ENCODE measurements around the gene ADAM17. TPM values are rescaled to one million over a fixed set of nuclear protein-coding genes. Genes with fewer than 3 reads are reported as not detected.

ADAM17 gene
- total and polyA plus RNA-seq, 10 of the 15 experiments (the other 5 are each of a cell fraction or from before 2014, with no cell fraction given): 2.3 to 18.5 (median 13.4) TPM

- DNase-seq (ENCODE audit: low read depth, low spot score): no peak
- in situ Hi-C loops (cut with MboI) (no loop called here), intact Hi-C loops (cut with micrococcal nuclease; ENCODE audit: unreplicated experiment) (no loop called here)
- WGBS (ENCODE audit: insufficient coverage, insufficient replicate concordance, low lambda C conversion rate, missing lambda C conversion rate): 94% methylated on average over 2 of the region's 2 CpGs
- Histone ChIP-seq H3K79me2 (ENCODE audit: control insufficient read depth, insufficient read depth, low read length) (peaks cover 5% of the 10 kb centered on the region), H3K36me3 (ENCODE audit: control insufficient read depth in 2 of 2, insufficient read depth in 2 of 2, low read length in 1 of 2) (peaks cover 0 to 3% of the 10 kb centered on the region in 2 experiments; a peak in 3 of 4 replicates), H3K9ac (ENCODE audit: control insufficient read depth, insufficient read depth, low read length) (no peak overlapping the region), H4K20me1 (ENCODE audit: control insufficient read depth, insufficient read depth) (no peaks in the 10 kb centered on the region), H3K9me3 (replicated peaks; ENCODE audit: control insufficient read depth, insufficient read depth, low read length) (no peaks in the 10 kb centered on the region), H3K4me2 (ENCODE audit: control insufficient read depth, insufficient read depth) (no peak overlapping the region), H3K4me1 (ENCODE audit: control insufficient read depth, insufficient read depth, low read length) (peaks cover 5% of the 10 kb centered on the region; the same call in 1 of the 2 replicates), H3K27me3 (replicated peaks in 1 of 2; ENCODE audit: control insufficient read depth in 2 of 2, insufficient read depth in 2 of 2, low read length in 1 of 2) (no peaks in the 10 kb centered on the region), H3K4me3 (no peak overlapping the region), H2AFZ (ENCODE audit: control insufficient read depth, low read depth, low read length) (no peak overlapping the region), H3K27ac (ENCODE audit: control insufficient read depth, insufficient read depth) (no peak overlapping the region)
- ChIA-PET POLR2A (interaction anchor here (0.9 to 1.1 kb wide), 2 partner anchors 11 to 87 kb away, joined by 3 to 4 read pairs; no protein-coding TSS in a partner anchor), RAD21 (ENCODE audit: unreplicated experiment) (interaction anchor here (0.9 kb wide), 1 partner anchor 18 kb away, joined by 3 read pairs; no protein-coding TSS in a partner anchor), SMC1A (ENCODE audit: uncharacterized antibody, unreplicated experiment) (interaction anchor here (0.7 to 1.2 kb wide), 2 partner anchors 10 to 85 kb away, joined by 3 to 4 read pairs; no protein-coding TSS in a partner anchor), CTCF (interaction anchor here (1.1 kb wide), 1 partner anchor 22 kb away, joined by 3 read pairs; the partner anchor contains the start of gene ADAM17)
- TF ChIP-seq PKNOX1 (IDR thresholded peaks at IDR 0.05): no peak
- no peak for TF ChIP-seq RBBP5 (conservative IDR thresholded peaks at IDR 0.05)
- TF ChIP-seq TARDBP (IDR thresholded peaks at IDR 0.05; ENCODE audit: borderline replicate concordance): no peak
- no peak for TF ChIP-seq IKZF1 (conservative IDR thresholded peaks at IDR 0.05)
- TF ChIP-seq NR2F1 (conservative IDR thresholded peaks at IDR 0.05): no peak
- TF ChIP-seq, protein P1, sequence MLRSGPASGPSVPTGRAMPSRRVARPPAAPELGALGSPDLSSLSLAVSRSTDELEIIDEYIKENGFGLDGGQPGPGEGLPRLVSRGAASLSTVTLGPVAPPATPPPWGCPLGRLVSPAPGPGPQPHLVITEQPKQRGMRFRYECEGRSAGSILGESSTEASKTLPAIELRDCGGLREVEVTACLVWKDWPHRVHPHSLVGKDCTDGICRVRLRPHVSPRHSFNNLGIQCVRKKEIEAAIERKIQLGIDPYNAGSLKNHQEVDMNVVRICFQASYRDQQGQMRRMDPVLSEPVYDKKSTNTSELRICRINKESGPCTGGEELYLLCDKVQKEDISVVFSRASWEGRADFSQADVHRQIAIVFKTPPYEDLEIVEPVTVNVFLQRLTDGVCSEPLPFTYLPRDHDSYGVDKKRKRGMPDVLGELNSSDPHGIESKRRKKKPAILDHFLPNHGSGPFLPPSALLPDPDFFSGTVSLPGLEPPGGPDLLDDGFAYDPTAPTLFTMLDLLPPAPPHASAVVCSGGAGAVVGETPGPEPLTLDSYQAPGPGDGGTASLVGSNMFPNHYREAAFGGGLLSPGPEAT (IDR thresholded peaks at IDR 0.05; ENCODE audit: low read depth): no peak
- FAIRE-seq: no peak
- no TSS peak for BruUV-seq (replicated peaks)
- ATAC-seq: no peak
Observed at GRCh38 chr2:9533663-9534062, 22.0 kb downstream of the ADAM17 start.

Data from GM12878 (cell line).